Prostate gland (tissue), 2 donors: ENCODE results near the gene HSD17B1.

Experiments
- POLR2AphosphoS5 ChIP-seq: sonication (generic); formaldehyde crosslinking; IDR thresholded peaks from one replicate; pipeline ENCODE4 v1.6.1; 2017; ENCODE audit warnings: antibody characterized with exemption
- TF ChIP-seq, protein P1 (sequence below), 4 experiments: fragments of 200-600 bp in 2 of 4; fragments of 450-650 bp in 2 of 4; sonication (generic) in 2 of 4; IDR thresholded peaks; 1 replicate in 3 of 4; 2 replicates in 1 of 4; pipeline ENCODE4 v1.5.1; 2016 to 2019; ENCODE audit warnings: antibody characterized with exemption in 4 of 4, mild to moderate bottlenecking in 2 of 4, moderate library complexity in 2 of 4

GRCh38 chr17:42566883-42567573 lies 14.3 kb downstream of the HSD17B1 start, which contains the start of gene MLX:
- TF ChIP-seq, protein P1, sequence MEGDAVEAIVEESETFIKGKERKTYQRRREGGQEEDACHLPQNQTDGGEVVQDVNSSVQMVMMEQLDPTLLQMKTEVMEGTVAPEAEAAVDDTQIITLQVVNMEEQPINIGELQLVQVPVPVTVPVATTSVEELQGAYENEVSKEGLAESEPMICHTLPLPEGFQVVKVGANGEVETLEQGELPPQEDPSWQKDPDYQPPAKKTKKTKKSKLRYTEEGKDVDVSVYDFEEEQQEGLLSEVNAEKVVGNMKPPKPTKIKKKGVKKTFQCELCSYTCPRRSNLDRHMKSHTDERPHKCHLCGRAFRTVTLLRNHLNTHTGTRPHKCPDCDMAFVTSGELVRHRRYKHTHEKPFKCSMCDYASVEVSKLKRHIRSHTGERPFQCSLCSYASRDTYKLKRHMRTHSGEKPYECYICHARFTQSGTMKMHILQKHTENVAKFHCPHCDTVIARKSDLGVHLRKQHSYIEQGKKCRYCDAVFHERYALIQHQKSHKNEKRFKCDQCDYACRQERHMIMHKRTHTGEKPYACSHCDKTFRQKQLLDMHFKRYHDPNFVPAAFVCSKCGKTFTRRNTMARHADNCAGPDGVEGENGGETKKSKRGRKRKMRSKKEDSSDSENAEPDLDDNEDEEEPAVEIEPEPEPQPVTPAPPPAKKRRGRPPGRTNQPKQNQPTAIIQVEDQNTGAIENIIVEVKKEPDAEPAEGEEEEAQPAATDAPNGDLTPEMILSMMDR (IDR thresholded peaks at IDR 0.05), result peak in 2 of 4 experiments; percentile 12 to 31
- TF ChIP-seq POLR2AphosphoS5, result peak; percentile 94
